PFSK-1 (cell line): ENCODE data around the gene STXBP5.

Source experiments
- FOXP2 ChIP-seq: optimal IDR thresholded peaks from 2 replicates; pipeline ENCODE3; 2011; ENCODE audit warnings: borderline replicate concordance, control low read depth, inconsistent platforms; ENCODE audit not compliant: insufficient read depth; ENCODE audit errors: extremely low read length, extremely low read depth
- POLR2AphosphoS5 ChIP-seq: IDR thresholded peaks from 2 replicates; pipeline ENCODE4 v1.6.1; 2012; ENCODE audit warnings: low read depth, mild to moderate bottlenecking, control low read depth, low read length, moderate library complexity
- REST ChIP-seq, 2 experiments: IDR thresholded peaks; 2 replicates each; pipeline versions ENCODE4 v1.6.1 to v1.8.0; 2011 to 2012; ENCODE audit warnings: low read depth in 2 of 2, low read length in 2 of 2, control low read depth in 1 of 2, inconsistent platforms in 1 of 2, mild to moderate bottlenecking in 1 of 2, moderate library complexity in 1 of 2; ENCODE audit not compliant: insufficient read depth in 1 of 2
- SIN3A ChIP-seq: IDR thresholded peaks from 2 replicates; pipeline ENCODE4 v1.6.1; 2012; ENCODE audit warnings: mild to moderate bottlenecking, low read length, moderate library complexity, borderline replicate concordance; ENCODE audit not compliant: insufficient read depth
- TAF1 ChIP-seq: IDR thresholded peaks from 2 replicates; pipeline ENCODE4 v1.6.1; 2012; ENCODE audit warnings: low read length, control low read depth, borderline replicate concordance; ENCODE audit not compliant: insufficient read depth

- TF ChIP-seq SIN3A (no peak), POLR2AphosphoS5 (no peak), TAF1 (no peak), REST (IDR thresholded peaks at IDR 0.05; ENCODE audit: insufficient read depth in 1 of 2, low read depth in 2 of 2, low read length in 2 of 2) (no peak), FOXP2 (no peak)
Observed at GRCh38 chr6:147200711-147201110, 3.5 kb upstream of the STXBP5 start.
